OCI-LY1 (cell line): ENCODE measurements around the gene SYTL1.

Experiments
- CTCF ChIP-seq: fragments of 200-600 bp; sonication (generic), shearing (Covaris generic); IDR thresholded peaks from 2 replicates; pipeline ENCODE4 v1.5.1; 2017; ENCODE audit warnings: mild to moderate bottlenecking, antibody characterized with exemption, low read length, moderate library complexity, mixed read lengths
- EZH2 ChIP-seq: fragments of 200-600 bp; sonication (generic), shearing (Covaris generic); IDR thresholded peaks from 2 replicates; pipeline ENCODE4 v1.8.0; 2017; ENCODE audit warnings: borderline replicate concordance, mixed run types, mild to moderate bottlenecking, antibody characterized with exemption, low read length, moderate library complexity, mixed read lengths

GRCh38 chr1:27363766-27364695 is 22.2 kb downstream of the SYTL1 start:
- TF ChIP-seq EZH2 (no peak), CTCF (no peak)
